ENCODE results near the gene CXXC1.

Gene CXXC1

GRCh38 chr18:50320719-50321118 lies 33.2 kb upstream of the CXXC1 start:
- H3K9me3 ChIP-seq (ENCODE audit: severe bottlenecking): no peaks in the 10 kb centered on the region
- no peak overlapping the region for H3K27ac ChIP-seq
- no peak for TF ChIP-seq CTCF (IDR thresholded peaks at IDR 0.05; ENCODE audit: low read depth, low read length)

GRCh38 chr18:50315100-50315871 lies 27.8 kb upstream of the CXXC1 start:
- TF ChIP-seq CTCF (IDR thresholded peaks at IDR 0.05; ENCODE audit: low read depth, low read length): no peak

More at GRCh38 chr18:50320719-50321118, 33.2 kb upstream of the CXXC1 start:
- Histone ChIP-seq H3K4me3 (ENCODE audit: low read depth, low read length) (no peak overlapping the region), H3K27me3 (ENCODE audit: insufficient read depth, low read depth, severe bottlenecking) (no peaks in the 10 kb centered on the region), H3K36me3 (no peaks in the 10 kb centered on the region)
- DNase-seq: no peak

GRCh38 chr18:50313873-50314460 lies 26.5 kb upstream of the CXXC1 start:
- Histone ChIP-seq H3K27me3 (ENCODE audit: insufficient read depth, low read depth, severe bottlenecking) (no peaks in the 10 kb centered on the region), H3K9me3 (ENCODE audit: severe bottlenecking) (peaks cover 1% of the 10 kb centered on the region), H3K4me3 (ENCODE audit: low read depth, low read length) (no peak overlapping the region), H3K27ac (no peak overlapping the region), H3K36me3 (no peaks in the 10 kb centered on the region)
- DNase-seq: no peak
- TF ChIP-seq CTCF (IDR thresholded peaks at IDR 0.05; ENCODE audit: low read depth, low read length): no peak

More at GRCh38 chr18:50315100-50315871, 27.8 kb upstream of the CXXC1 start:
- no peak for DNase-seq
- Histone ChIP-seq H3K36me3 (no peaks in the 10 kb centered on the region), H3K27ac (no peak overlapping the region), H3K27me3 (ENCODE audit: insufficient read depth, low read depth, severe bottlenecking) (no peaks in the 10 kb centered on the region), H3K4me3 (ENCODE audit: low read depth, low read length) (no peak overlapping the region), H3K9me3 (ENCODE audit: severe bottlenecking) (no peaks in the 10 kb centered on the region)

GRCh38 chr18:50313031-50313607 lies 25.6 kb upstream of the CXXC1 start:
- Histone ChIP-seq H3K27me3 (ENCODE audit: insufficient read depth, low read depth, severe bottlenecking) (no peaks in the 10 kb centered on the region), H3K4me3 (ENCODE audit: low read depth, low read length) (no peak overlapping the region), H3K9me3 (ENCODE audit: severe bottlenecking) (peaks cover 3% of the 10 kb centered on the region), H3K36me3 (no peaks in the 10 kb centered on the region), H3K27ac (no peak overlapping the region)
- DNase-seq: no peak
- no peak for TF ChIP-seq CTCF (IDR thresholded peaks at IDR 0.05; ENCODE audit: low read depth, low read length)

GRCh38 chr18:50312296-50313030 lies 25.0 kb upstream of the CXXC1 start:
- no peaks in the 10 kb centered on the region for H3K27me3 ChIP-seq (ENCODE audit: insufficient read depth, low read depth, severe bottlenecking)
- no peak overlapping the region for H3K27ac ChIP-seq
- H3K4me3 ChIP-seq (ENCODE audit: low read depth, low read length): no peak overlapping the region
- no peaks in the 10 kb centered on the region for H3K36me3 ChIP-seq
- no peak for TF ChIP-seq CTCF (IDR thresholded peaks at IDR 0.05; ENCODE audit: low read depth, low read length)
- H3K9me3 ChIP-seq (ENCODE audit: severe bottlenecking): peaks cover 3% of the 10 kb centered on the region
- DNase-seq: no peak

All from WERI-Rb-1 (cell line).